ENCODE results near the gene VWA7. TPM values are rescaled to one million over a fixed set of nuclear protein-coding genes. Genes with fewer than 3 reads are reported as not detected.
"Not testable (repeated sequence)": the region's sequence is repeated elsewhere in the genome, so short reads cannot be mapped to it uniquely, and the experiment has no call there.

The VWA7 gene
- total RNA-seq, 1 experiment from 2014 or later: 0.36 TPM

GRCh38 chr6:31801031-31801927 lies 24.2 kb upstream of the VWA7 start:
- DNase-seq (ENCODE audit: low read depth): not testable (repeated sequence)

DNA sequence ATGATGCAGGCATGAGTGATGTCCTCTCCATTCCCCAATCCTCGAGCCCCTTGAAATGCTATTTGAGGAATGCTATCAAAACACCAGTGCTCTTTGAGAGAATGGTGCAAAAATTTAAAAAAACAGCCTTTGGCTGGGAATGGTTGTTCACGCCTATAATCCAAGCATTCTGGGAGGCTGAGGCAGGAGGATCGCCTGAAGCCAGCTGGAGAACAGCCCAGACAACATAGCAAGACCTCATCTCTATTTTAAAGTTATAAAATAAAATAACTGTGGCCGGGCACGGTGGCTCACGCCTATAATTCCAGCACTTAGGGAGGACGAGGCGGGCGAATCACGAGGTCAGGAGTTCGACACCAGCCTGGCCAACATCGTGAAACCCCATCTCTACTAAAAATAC lies 22.7 kb upstream of the VWA7 start:
- DNase-seq (ENCODE audit: low read depth): no peak

GRCh38 chr6:31797588-31797987 lies 20.5 kb upstream of the VWA7 start:
- DNase-seq (ENCODE audit: low read depth): no peak

DNA sequence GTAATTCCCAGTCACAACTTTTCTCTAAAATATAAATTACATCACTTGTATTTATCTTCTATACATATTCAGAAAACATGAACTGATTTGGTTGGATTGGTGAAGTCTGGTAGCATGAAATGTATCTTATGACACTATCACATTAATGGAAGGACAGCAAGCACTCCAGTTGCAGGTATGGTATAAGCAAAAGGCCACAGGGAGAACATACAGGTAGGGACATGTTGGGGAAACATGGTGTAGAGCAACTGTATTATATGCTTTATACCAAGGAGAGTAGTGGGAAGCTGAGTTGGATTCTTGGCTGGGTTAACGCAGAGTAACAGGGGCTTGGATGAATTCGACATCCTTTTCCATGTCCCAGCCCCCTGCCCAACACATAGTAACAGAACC lies 19.9 kb upstream of the VWA7 start:
- no peak for DNase-seq (ENCODE audit: low read depth)

DNA sequence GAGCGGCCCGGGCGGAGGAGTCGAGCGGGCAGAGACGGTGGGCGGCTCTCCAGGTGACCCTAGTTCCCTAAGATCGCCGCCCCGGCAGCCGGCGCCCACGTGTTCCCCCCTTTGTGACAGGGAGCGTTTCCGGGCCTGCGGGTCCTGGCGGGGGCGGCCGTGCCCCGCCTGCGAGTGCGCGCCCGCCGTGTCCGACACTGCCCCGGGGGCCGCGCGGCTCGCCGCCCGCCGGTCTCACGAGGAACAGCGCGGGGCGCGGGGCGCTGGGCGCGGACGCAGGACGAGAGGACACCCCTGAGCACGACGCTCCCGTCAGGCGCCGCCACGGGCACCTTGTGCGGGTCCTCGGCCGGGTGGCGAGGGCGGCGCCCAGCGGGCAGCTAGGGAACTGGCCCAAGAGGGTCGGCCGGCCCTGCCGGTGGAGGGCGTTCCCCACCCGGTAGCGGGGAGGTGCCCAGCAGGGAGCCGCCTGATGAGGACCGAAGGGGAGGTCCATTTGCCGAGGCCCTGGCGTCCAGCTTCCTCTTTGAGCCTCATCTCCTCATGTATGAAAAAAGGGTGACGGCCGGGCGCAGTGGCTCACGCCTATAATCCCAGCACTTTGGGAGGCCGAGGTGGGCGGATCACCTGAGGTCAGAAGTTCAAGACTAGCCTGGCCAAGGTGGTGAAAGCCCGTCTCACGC lies 18.6 kb upstream of the VWA7 start, which contains the start of gene VARS1:
VARS1 (minus strand) TSS at position 137 of the 683 bp plus-strand sequence. CDS start 535 bp downstream, outside the sequence.
- peak; percentile 92 for DNase-seq (ENCODE audit: low read depth)

DNA sequence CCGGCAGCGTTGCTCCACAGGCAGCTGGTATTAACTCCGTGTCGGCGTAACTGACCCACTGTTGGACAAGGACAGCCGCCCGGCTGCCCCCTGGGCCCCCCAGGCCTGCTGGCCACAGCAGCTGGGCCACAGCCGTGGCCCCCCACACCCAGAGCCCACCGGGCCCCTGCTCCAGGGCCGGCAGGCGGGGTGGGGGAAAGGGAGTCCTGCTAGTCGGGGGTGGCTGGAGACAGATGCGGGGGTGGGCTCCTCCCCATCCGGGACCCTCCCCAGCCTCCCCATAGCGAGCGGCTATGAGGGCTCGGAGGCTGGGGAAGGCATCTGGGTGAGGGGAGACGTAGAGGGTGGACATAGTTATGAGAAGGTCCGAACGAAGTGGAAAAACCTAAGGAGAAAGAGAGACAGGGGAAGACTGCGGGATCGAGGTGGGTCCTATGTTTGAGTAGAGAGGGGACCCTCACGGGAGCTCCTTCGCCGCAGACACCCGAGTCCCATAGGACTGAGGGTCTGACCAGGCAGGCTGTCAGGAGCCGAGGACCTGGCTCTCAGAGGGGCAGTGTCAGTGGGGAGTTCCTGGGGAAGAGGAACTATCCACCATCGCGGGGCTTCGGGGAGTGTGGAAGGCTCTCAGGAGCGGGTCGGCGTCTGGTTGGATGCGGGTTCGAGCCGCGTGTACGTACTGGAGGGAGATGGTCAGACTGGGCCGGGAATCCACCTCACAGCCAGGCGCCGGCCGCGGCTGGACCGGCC lies 17.9 kb upstream of the VWA7 start:
- no peak for DNase-seq (ENCODE audit: low read depth)

DNA sequence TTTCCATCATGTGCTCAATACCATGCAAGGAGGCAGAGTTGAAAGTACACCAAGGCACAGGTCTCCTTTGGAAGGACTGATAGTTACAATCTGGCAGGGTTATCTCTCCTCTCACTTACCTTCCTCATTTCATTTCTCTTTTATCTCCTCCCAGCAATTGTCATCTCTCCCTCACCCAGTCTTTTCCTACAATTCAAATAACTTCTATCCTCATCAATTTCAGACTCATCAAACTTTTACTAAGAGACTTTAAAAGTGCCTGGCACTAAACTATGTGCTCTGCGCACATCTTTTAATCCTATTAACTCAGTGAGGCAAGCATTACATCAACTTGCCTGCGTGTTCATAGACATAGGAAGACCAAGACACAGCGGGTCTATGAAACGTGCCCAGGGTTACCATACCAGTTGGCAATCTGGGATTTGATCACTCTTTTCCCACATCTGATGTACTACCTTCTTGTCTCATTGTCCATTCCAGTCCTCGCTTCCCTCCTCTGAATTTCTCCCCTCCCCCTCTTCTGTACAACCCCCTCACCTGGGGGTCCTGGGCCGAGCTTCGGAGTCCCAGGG lies 17.3 kb upstream of the VWA7 start:
- peak; percentile 26 for DNase-seq (ENCODE audit: low read depth)

DNA sequence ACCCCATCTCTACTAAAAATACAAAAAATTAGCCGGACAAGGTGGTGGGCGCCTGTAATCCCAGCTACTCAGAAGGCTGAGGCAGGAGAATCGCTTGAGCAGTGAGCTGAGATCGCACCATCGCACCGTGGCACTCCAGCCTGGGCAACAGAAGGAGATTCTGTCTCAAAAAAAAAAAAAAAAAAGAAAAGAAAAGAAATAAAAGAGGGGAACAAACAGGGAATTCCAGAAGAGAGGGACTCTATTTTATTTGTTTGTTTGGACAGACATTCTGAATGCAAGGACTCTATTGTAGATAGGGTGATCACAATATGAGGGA lies 16.8 kb upstream of the VWA7 start:
- DNase-seq (ENCODE audit: low read depth): not testable (repeated sequence)

DNA sequence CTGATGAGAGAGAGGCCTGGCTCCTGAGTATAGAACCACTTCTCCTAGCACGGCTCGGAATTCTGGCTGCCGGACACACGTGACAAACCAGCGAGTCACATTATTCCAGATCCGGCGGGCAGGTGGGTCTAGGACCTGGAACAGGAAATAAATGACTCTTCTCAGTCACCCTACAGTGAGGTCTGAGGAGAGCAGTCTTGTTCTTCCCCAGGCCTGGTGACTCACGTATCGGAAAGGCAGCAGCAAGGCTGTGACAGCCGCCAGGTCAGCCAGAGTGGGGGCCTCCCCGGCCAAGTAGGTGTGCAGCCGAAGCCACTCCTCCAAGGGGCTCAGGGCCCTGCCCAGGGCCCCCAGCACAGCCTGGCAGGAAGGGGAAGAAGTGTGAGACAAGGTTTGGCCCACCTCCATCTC lies 15.6 kb upstream of the VWA7 start:
- DNase-seq (ENCODE audit: low read depth): peak; percentile 49

GRCh38 chr6:31792090-31792374 lies 14.9 kb upstream of the VWA7 start:
- no peak for DNase-seq (ENCODE audit: low read depth)

GRCh38 chr6:31791324-31792089 lies 14.4 kb upstream of the VWA7 start:
- DNase-seq (ENCODE audit: low read depth): peak; percentile 49

DNA sequence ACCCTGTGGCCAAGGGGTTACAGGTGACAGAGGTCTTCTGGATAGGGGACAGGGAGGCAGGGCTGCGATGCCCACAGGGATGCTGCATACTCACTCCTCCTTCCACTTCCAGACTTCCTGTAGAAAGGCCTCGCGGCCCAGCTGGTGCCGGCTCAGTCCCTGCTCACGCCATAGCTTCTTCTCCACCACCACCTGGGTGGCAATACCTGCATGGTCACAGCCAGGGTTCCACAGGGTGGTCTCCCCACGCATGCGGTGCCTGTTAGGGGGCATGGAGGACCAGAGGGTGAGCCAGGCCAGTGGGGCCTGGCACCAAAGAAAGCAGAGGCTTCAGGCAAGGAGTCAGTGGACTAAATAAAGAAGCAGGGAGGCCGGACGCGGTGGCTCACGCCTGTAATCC lies 8.3 kb upstream of the VWA7 start:
- DNase-seq (ENCODE audit: low read depth): no peak

- no peak for DNase-seq (ENCODE audit: low read depth)
Observed at GRCh38 chr6:31784098-31784925, 7.2 kb upstream of the VWA7 start.

DNA sequence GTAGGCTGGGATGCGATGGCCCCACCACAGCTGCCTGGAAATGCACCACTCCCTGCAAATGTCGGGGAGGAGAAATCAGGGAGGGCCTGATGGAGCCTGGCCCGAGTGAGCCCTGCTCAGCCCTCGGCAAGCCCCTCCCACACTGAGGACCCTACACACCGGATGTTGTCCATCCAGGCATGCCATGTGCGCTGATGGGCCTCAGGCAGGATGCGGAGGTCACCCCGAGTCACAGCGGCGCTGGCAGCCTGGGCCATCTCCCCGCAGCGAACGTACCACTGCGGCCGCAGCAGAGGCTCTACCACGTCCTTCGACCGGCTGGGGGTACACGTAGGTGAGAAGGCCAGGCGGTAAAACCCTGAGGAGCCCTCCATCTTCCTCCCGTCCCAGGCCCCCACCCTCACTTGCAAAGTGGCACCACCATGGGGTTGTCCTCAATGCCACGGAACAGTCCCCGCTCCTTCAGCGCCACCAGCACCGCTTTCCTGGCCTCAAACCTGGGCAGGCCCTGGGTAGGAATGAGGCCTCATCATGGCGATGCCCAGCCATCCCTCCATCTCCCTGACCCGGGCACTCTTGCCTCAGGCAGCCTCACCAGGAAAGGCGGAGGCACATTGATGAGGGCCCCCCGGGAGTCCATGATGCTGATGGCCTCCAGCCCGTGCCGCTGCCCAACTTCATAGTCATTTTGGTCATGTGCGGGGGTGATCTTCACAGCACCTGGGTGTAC lies 5.2 kb upstream of the VWA7 start:
- no peak for DNase-seq (ENCODE audit: low read depth)

GRCh38 chr6:31781244-31782125 lies 4.4 kb upstream of the VWA7 start:
- DNase-seq (ENCODE audit: low read depth): no peak

DNA sequence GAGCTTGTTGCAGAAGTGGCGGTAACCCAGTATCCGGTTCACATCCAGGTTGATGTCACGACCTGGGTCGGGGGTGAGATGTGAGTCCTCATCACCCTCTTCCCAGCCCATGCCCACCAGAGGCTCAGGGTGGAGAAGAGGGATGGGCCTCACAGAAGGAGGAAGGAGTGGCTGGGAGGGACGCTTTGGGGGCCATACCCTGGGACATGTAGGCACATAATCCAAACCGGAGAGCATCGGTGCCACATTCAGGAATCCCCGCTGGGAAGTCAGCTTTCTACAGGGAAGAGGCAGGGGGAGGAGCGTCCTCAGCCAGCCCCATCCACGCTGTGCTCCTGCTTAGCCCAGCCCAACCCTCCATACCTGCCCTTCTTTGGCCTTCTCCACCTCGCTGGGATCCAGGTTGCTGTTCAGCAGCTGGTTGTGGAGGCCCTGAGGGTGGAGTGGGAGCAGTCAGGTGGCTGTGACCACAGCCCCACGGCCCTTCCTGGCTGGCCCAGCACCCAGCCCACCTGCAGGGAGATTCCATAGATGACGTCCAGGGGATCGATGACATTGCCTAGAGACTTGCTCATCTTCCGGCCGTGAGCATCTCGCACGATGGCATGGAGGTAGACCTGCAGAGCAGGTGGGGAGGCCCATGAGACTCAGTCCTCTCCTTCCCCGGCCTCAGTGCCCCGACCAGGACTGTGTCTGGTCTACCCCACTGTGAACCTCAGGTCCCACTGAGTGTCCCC lies 3.5 kb upstream of the VWA7 start:
- DNase-seq (ENCODE audit: low read depth): no peak

GRCh38 chr6:31779908-31780307 lies 2.8 kb upstream of the VWA7 start:
- DNase-seq (ENCODE audit: low read depth): no peak
